ENCODE results near the gene IRAK2. TPM values are rescaled to one million over a fixed set of nuclear protein-coding genes. Genes with fewer than 3 reads are reported as not detected.

Gene IRAK2
- 1 to 10 TPM; 5.1 to 7.6 TPM for total RNA-seq

GRCh38 chr3:10164546-10165393, at the start of gene IRAK2:
TSS of gene IRAK2 (plus strand) at chr3:10164919. CDS start at chr3:10164955, 36 bp downstream.
- peak; percentile 24 for TF ChIP-seq POLR2AphosphoS5 (IDR thresholded peaks at IDR 0.05)
- TF ChIP-seq POLR2A (IDR thresholded peaks at IDR 0.05) = peak; percentile 76
- TF ChIP-seq CTCF (IDR thresholded peaks at IDR 0.05) = peak; percentile 77 to 87 (median 84)
- intact Hi-C loops (cut with DNase I) = loop anchor here (2.0 kb wide), 1 partner anchor 60 kb away; no protein-coding TSS in a partner anchor
- Histone ChIP-seq H3K27ac (peak within 1 kb of the TSS; percentile 55 to 78), H3K4me3 (peak within 1 kb of the TSS; percentile 55 to 82), H3K4me1 (replicated peaks) (no peaks in the 10 kb centered on the region), H3K27me3 (replicated peaks; ENCODE audit: insufficient read depth) (no peaks in the 10 kb centered on the region), H3K36me3 (no peaks in the 10 kb centered on the region), H3K9me3 (no peaks in the 10 kb centered on the region)
- peak; percentile 72 for DNase-seq (ENCODE audit: low spot score)
- WGBS = 4% methylated on average over 70 of the region's 76 CpGs

- peak; percentile 94 for DNase-seq (ENCODE audit: low spot score)
- Histone ChIP-seq H3K4me1 (replicated peaks) (no peaks in the 10 kb centered on the region), H3K27ac (peak within 1 kb of the TSS; percentile 68 to 74), H3K9me3 (no peaks in the 10 kb centered on the region), H3K27me3 (replicated peaks; ENCODE audit: insufficient read depth) (no peaks in the 10 kb centered on the region), H3K4me3 (peak within 1 kb of the TSS; percentile 75 to 84), H3K36me3 (no peaks in the 10 kb centered on the region)
- TF ChIP-seq CTCF (IDR thresholded peaks at IDR 0.05) = peak in 2 of 4 experiments; percentile 21 to 27
- peak; percentile 98 for TF ChIP-seq POLR2AphosphoS5 (IDR thresholded peaks at IDR 0.05)
- TF ChIP-seq POLR2A (IDR thresholded peaks at IDR 0.05) = peak; percentile 83
- WGBS = under 1% methylated on average over 45 of the region's 54 CpGs
- intact Hi-C loops (cut with DNase I) = loop anchor here (10.0 kb wide), 2 partner anchors 109 to 171 kb away; no protein-coding TSS in a partner anchor
Observed at GRCh38 chr3:10115326-10116137, 49.2 kb upstream of the IRAK2 start, which contains the start of gene BRK1. TSS of gene BRK1 (plus strand) at chr3:10115675. CDS start at chr3:10115702, 27 bp downstream.

GRCh38 chr3:10116138-10116460, 48.6 kb upstream of the IRAK2 start:
- DNase-seq (ENCODE audit: low spot score) = no peak
- WGBS = 0% methylated on average over 10 of the region's 10 CpGs
- Histone ChIP-seq H3K4me1 (replicated peaks) (no peaks in the 10 kb centered on the region), H3K27me3 (replicated peaks; ENCODE audit: insufficient read depth) (no peaks in the 10 kb centered on the region), H3K4me3 (peak overlapping the region; percentile 75 to 84), H3K9me3 (no peaks in the 10 kb centered on the region), H3K36me3 (no peaks in the 10 kb centered on the region), H3K27ac (peak overlapping the region; percentile 68 to 74)
- intact Hi-C loops (cut with DNase I) = loop anchor here (10.0 kb wide), 2 partner anchors 109 to 171 kb away; no protein-coding TSS in a partner anchor
- TF ChIP-seq POLR2A (IDR thresholded peaks at IDR 0.05) = no peak
- no peak for TF ChIP-seq CTCF (IDR thresholded peaks at IDR 0.05)
- no peak for TF ChIP-seq POLR2AphosphoS5 (IDR thresholded peaks at IDR 0.05)

- H3K4me3 ChIP-seq = no peak overlapping the region
- no peaks in the 10 kb centered on the region for H3K36me3 ChIP-seq
- no peaks in the 10 kb centered on the region for H3K27me3 ChIP-seq (replicated peaks; ENCODE audit: insufficient read depth)
- DNase-seq (ENCODE audit: low spot score) = no peak
- no peaks in the 10 kb centered on the region for H3K9me3 ChIP-seq
- intact Hi-C loops (cut with DNase I) = loop anchor here (10.0 kb wide), 2 partner anchors 108 to 172 kb away; no protein-coding TSS in a partner anchor
- no peaks in the 10 kb centered on the region for H3K4me1 ChIP-seq (replicated peaks)
- H3K27ac ChIP-seq = no peak overlapping the region
- TF ChIP-seq CTCF (IDR thresholded peaks at IDR 0.05) = no peak
- TF ChIP-seq POLR2AphosphoS5 (IDR thresholded peaks at IDR 0.05) = no peak
- TF ChIP-seq POLR2A (IDR thresholded peaks at IDR 0.05) = no peak
- WGBS = 87% methylated on average over 4 of the region's 4 CpGs
Observed at GRCh38 chr3:10116928-10117327, 47.8 kb upstream of the IRAK2 start.
